Adrenal gland (tissue), 5 donors: Measurements from ENCODE around the gene NXPH1.

Experiments used
- POLR2A ChIP-seq, 2 donors: fragments of 450-650 bp; IDR thresholded peaks; one replicate each; pipeline ENCODE4 v1.6.1; 2017; ENCODE audit warnings: antibody characterized with exemption in 2 of 2, mild to moderate bottlenecking in 2 of 2, moderate library complexity in 1 of 2
- TF ChIP-seq, protein P1 (sequence below), 6 experiments: fragments of 450-650 bp in 4 of 6; fragments of 200-600 bp in 2 of 6; sonication (generic) in 1 of 6; IDR thresholded peaks; 1 replicate in 5 of 6; 2 replicates in 1 of 6; pipeline versions ENCODE4 v1.5.1 to v1.8.0; 2016 to 2021; ENCODE audit warnings: antibody characterized with exemption in 6 of 6, mild to moderate bottlenecking in 2 of 6, moderate library complexity in 1 of 6
- donor health status: DM: no; HTN: no; CAD: no.

DNA sequence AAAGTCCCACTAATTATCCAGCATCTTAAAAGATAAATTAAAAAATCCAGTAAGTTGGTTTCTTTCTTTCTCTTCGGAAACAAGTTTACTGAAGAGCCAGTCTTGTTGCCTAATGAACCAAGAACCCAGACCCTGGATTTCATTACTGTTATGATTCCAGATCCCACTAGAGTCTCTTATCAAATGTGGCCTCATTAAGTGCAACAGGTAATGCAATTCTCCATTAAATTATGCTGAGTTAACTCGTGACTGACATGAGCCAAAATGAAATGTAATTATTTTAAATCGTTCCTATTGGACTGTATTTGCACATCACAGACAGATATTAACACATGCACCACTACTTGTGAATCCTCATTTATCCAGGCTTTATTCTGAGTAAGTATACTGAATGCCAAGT is 115.6 kb downstream of the NXPH1 start:
- TF ChIP-seq, protein P1, sequence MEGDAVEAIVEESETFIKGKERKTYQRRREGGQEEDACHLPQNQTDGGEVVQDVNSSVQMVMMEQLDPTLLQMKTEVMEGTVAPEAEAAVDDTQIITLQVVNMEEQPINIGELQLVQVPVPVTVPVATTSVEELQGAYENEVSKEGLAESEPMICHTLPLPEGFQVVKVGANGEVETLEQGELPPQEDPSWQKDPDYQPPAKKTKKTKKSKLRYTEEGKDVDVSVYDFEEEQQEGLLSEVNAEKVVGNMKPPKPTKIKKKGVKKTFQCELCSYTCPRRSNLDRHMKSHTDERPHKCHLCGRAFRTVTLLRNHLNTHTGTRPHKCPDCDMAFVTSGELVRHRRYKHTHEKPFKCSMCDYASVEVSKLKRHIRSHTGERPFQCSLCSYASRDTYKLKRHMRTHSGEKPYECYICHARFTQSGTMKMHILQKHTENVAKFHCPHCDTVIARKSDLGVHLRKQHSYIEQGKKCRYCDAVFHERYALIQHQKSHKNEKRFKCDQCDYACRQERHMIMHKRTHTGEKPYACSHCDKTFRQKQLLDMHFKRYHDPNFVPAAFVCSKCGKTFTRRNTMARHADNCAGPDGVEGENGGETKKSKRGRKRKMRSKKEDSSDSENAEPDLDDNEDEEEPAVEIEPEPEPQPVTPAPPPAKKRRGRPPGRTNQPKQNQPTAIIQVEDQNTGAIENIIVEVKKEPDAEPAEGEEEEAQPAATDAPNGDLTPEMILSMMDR (IDR thresholded peaks at IDR 0.05), result no peak
- no peak for TF ChIP-seq POLR2A (IDR thresholded peaks at IDR 0.05)
